H1 (cell line): ENCODE measurements around the gene EFEMP1. TPM values are rescaled to one million over a fixed set of nuclear protein-coding genes. Genes with fewer than 3 reads are reported as not detected.

Experiments used
- CTCF ChIA-PET: fragments of 300-600 bp; sonication (Branson Sonifier 250); formaldehyde crosslinking; loops from one replicate; lab custom pipeline; 2021; ENCODE audit not compliant: partially characterized antibody; lab: Charles Lee
- POLR2A ChIA-PET: fragments of 300-600 bp; sonication (Branson Sonifier 250); formaldehyde crosslinking; loops from one replicate; lab custom pipeline; 2021; ENCODE audit warnings: inconsistent platforms; ENCODE audit not compliant: partially characterized antibody; lab: Charles Lee
- DNase-seq, 2 experiments: peaks; one replicate each; pipeline versions ENCODE4 v3.0.0 to v3.0.0-alpha.2; 2010 to 2022; ENCODE audit warnings: low spot score in 2 of 2, low read depth in 1 of 2, mixed read lengths in 1 of 2
- FAIRE-seq: peaks from 2 replicates; lab custom pipeline; 2011; peaks lifted over from hg19 to GRCh38; lab: Jason Lieb, UNC
- H2AFZ ChIP-seq: 2 replicates; pipeline ENCODE4 v1.8.1; 2012; ENCODE audit warnings: low read length, inconsistent platforms
- H2AK5ac ChIP-seq: 2 replicates; pipeline ENCODE4 v1.6.1; 2013; ENCODE audit warnings: low read depth, low read length
- H2BK120ac ChIP-seq: replicated peaks from 2 replicates; pipeline ENCODE3; 2013; ENCODE audit warnings: low read depth, low read length, inconsistent platforms
- H2BK12ac ChIP-seq: 2 replicates; pipeline ENCODE4 v1.6.1; 2013; ENCODE audit warnings: low read depth, low read length
- H2BK15ac ChIP-seq: 2 replicates; pipeline ENCODE4 v1.6.1; 2013; ENCODE audit warnings: low read length
- H2BK20ac ChIP-seq: 2 replicates; pipeline ENCODE4 v1.6.1; 2013; ENCODE audit warnings: low read length
- H2BK5ac ChIP-seq: 2 replicates; pipeline ENCODE4 v1.6.1; 2013; ENCODE audit warnings: low read depth, low read length
- H3K14ac ChIP-seq: 2 replicates; pipeline ENCODE4 v1.6.1; 2013; ENCODE audit warnings: inconsistent platforms; ENCODE audit not compliant: insufficient read length
- H3K18ac ChIP-seq: 2 replicates; pipeline ENCODE4 v1.6.1; 2013; ENCODE audit warnings: low read length; ENCODE audit errors: extremely low read depth
- H3K23ac ChIP-seq: 2 replicates; pipeline ENCODE4 v1.6.1; 2013; ENCODE audit warnings: inconsistent platforms; ENCODE audit not compliant: insufficient read length
- H3K23me2 ChIP-seq: 2 replicates; pipeline ENCODE4 v1.6.1; 2013; ENCODE audit warnings: low read depth, low read length
- H3K27ac ChIP-seq: 2 replicates; pipeline ENCODE4 v1.6.1; 2011; ENCODE audit warnings: low read depth, low read length, inconsistent platforms
- H3K27me3 ChIP-seq, 4 experiments: replicated peaks in 1 of 4; 1 replicate in 1 of 4; 2 replicates in 3 of 4; pipeline versions ENCODE4 v1.6.1 to v1.8.1; 2011 to 2013; ENCODE audit warnings: low read length in 3 of 4, mild to moderate bottlenecking in 3 of 4, inconsistent platforms in 2 of 4, mixed read lengths in 2 of 4, moderate library complexity in 1 of 4; ENCODE audit not compliant: control insufficient read depth in 3 of 4, insufficient read depth in 3 of 4; ENCODE audit errors: extremely low read depth in 1 of 4
- H3K36me3 ChIP-seq, 4 experiments: 2 replicates each; pipeline versions ENCODE4 v1.6.1 to v1.8.1; 2011 to 2013; ENCODE audit warnings: mild to moderate bottlenecking in 4 of 4, low read length in 3 of 4, moderate library complexity in 2 of 4, control low read depth in 1 of 4, inconsistent platforms in 1 of 4; ENCODE audit not compliant: insufficient read depth in 4 of 4, control insufficient read depth in 2 of 4
- H3K4ac ChIP-seq: replicated peaks from 2 replicates; pipeline ENCODE3; 2013; ENCODE audit warnings: low read length, low read depth, mixed read lengths, inconsistent platforms; ENCODE audit not compliant: insufficient read length
- H3K4me1 ChIP-seq, 4 experiments: replicated peaks in 1 of 4; 1 replicate in 1 of 4; 2 replicates in 3 of 4; pipeline versions ENCODE4 v1.6.1 to v1.8.1; 2011 to 2013; ENCODE audit warnings: low read length in 3 of 4, inconsistent platforms in 2 of 4, mixed read lengths in 1 of 4; ENCODE audit not compliant: insufficient read depth in 4 of 4, control insufficient read depth in 3 of 4
- H3K4me2 ChIP-seq, 2 experiments: 2 replicates each; pipeline versions ENCODE4 v1.6.1 to v1.8.1; 2011 to 2013; ENCODE audit warnings: low read depth in 2 of 2, low read length in 2 of 2, control low read depth in 1 of 2, inconsistent platforms in 1 of 2, mild to moderate bottlenecking in 1 of 2; ENCODE audit not compliant: insufficient read depth in 1 of 2
- H3K4me3 ChIP-seq, 4 experiments: fragments of 200-600, 300-600 bp in 1 of 4; sonication (generic), shearing (Covaris generic), sonication (Bioruptor Twin) in 1 of 4; 2 replicates each; pipeline versions ENCODE4 v1.5.1 to v1.8.1; 2011 to 2016; ENCODE audit warnings: low read length in 4 of 4, low read depth in 3 of 4, control low read depth in 2 of 4, inconsistent platforms in 2 of 4, mild to moderate bottlenecking in 2 of 4, mixed read lengths in 1 of 4, moderate library complexity in 1 of 4; ENCODE audit not compliant: insufficient read depth in 2 of 4; ENCODE audit errors: extremely low read depth in 1 of 4
- H3K56ac ChIP-seq: replicated peaks from 2 replicates; pipeline ENCODE3; 2013; ENCODE audit warnings: low read depth, mild to moderate bottlenecking, mixed read lengths, low read length, inconsistent platforms; ENCODE audit not compliant: insufficient read length
- H3K79me1 ChIP-seq: 2 replicates; pipeline ENCODE4 v1.6.1; 2013; ENCODE audit warnings: low read depth, low read length, control low read depth
- H3K79me2 ChIP-seq, 2 experiments: 2 replicates each; pipeline versions ENCODE4 v1.6.1 to v1.8.1; 2012 to 2013; ENCODE audit warnings: low read length in 2 of 2, mild to moderate bottlenecking in 2 of 2, inconsistent platforms in 1 of 2; ENCODE audit not compliant: insufficient read depth in 2 of 2, control insufficient read depth in 1 of 2
- H3K9ac ChIP-seq, 4 experiments: replicated peaks in 1 of 4; 1 replicate in 1 of 4; 2 replicates in 3 of 4; pipeline versions ENCODE4 v1.6.1 to v1.8.1; 2011 to 2013; ENCODE audit warnings: low read depth in 3 of 4, low read length in 3 of 4, control low read depth in 2 of 4, mild to moderate bottlenecking in 2 of 4, moderate library complexity in 2 of 4, inconsistent platforms in 1 of 4; ENCODE audit errors: extremely low read depth in 1 of 4
- H3K9me3 ChIP-seq, 2 experiments: 2 replicates each; pipeline versions ENCODE4 v1.6.1 to v1.8.1; 2012 to 2013; ENCODE audit warnings: mild to moderate bottlenecking in 2 of 2, moderate library complexity in 2 of 2, control low read depth in 1 of 2, inconsistent platforms in 1 of 2, low read depth in 1 of 2, low read length in 1 of 2, mixed read lengths in 1 of 2; ENCODE audit not compliant: insufficient read depth in 2 of 2
- H4K20me1 ChIP-seq, 2 experiments: replicated peaks in 1 of 2; 2 replicates each; pipeline versions ENCODE3 to v1.8.1; 2011 to 2013; ENCODE audit warnings: inconsistent platforms in 2 of 2, low read length in 2 of 2, mild to moderate bottlenecking in 1 of 2; ENCODE audit not compliant: insufficient read depth in 2 of 2, control insufficient read depth in 1 of 2
- H4K5ac ChIP-seq: 2 replicates; pipeline ENCODE4 v1.6.1; 2013; ENCODE audit warnings: low read length, low read depth, mixed read lengths, inconsistent platforms; ENCODE audit not compliant: insufficient read length
- H4K8ac ChIP-seq: 2 replicates; pipeline ENCODE4 v1.8.0; 2013; ENCODE audit warnings: mild to moderate bottlenecking, moderate library complexity, low read length, inconsistent platforms; ENCODE audit not compliant: insufficient read depth; ENCODE audit errors: extremely low read depth
- H4K91ac ChIP-seq: replicated peaks from 2 replicates; pipeline ENCODE3; 2013; ENCODE audit warnings: low read length, mixed read lengths, inconsistent platforms; ENCODE audit not compliant: insufficient read length
- ATF3 ChIP-seq: IDR thresholded peaks from 2 replicates; pipeline ENCODE4 v1.6.1; 2011; ENCODE audit warnings: low read depth, mild to moderate bottlenecking, low read length; ENCODE audit not compliant: insufficient read depth
- CHD1 ChIP-seq: IDR thresholded peaks from 2 replicates; pipeline ENCODE4 v1.6.1; 2012; ENCODE audit warnings: low read depth, low read length, improper control_type of control experiment
- EP300 ChIP-seq, 2 experiments: IDR thresholded peaks; 1 replicate in 1 of 2; 2 replicates in 1 of 2; pipeline ENCODE4 v1.6.1; 2011 to 2012; ENCODE audit warnings: low read depth in 2 of 2, low read length in 2 of 2, mild to moderate bottlenecking in 2 of 2, borderline replicate concordance in 1 of 2, inconsistent platforms in 1 of 2, moderate library complexity in 1 of 2
- JUN ChIP-seq: IDR thresholded peaks from 2 replicates; pipeline ENCODE4 v1.6.1; 2011; ENCODE audit warnings: low read depth, mild to moderate bottlenecking, improper control_type of control experiment, low read length
- KDM1A ChIP-seq: fragments of 200-600, 300-600 bp; sonication (generic); IDR thresholded peaks from 2 replicates; pipeline ENCODE4 v1.7.1; 2016; ENCODE audit warnings: mild to moderate bottlenecking, low read length, borderline replicate concordance
- KDM4A ChIP-seq: IDR thresholded peaks from one replicate; pipeline ENCODE4 v1.7.1; 2012; ENCODE audit warnings: low read depth, mild to moderate bottlenecking, moderate library complexity, low read length, inconsistent platforms; ENCODE audit not compliant: severe bottlenecking
- MAX ChIP-seq: IDR thresholded peaks from 2 replicates; pipeline ENCODE4 v1.6.1; 2012; ENCODE audit warnings: inconsistent platforms
- POLR2A ChIP-seq, 2 experiments: IDR thresholded peaks; 1 replicate in 1 of 2; 2 replicates in 1 of 2; pipeline ENCODE4 v1.6.1; 2011; ENCODE audit warnings: low read depth in 2 of 2, low read length in 2 of 2, mild to moderate bottlenecking in 2 of 2; ENCODE audit errors: control extremely low read depth in 1 of 2
- RFX5 ChIP-seq: IDR thresholded peaks from 2 replicates; pipeline ENCODE4 v1.6.1; 2011; ENCODE audit warnings: low read depth, low read length, improper control_type of control experiment, borderline replicate concordance
- SAP30 ChIP-seq: fragments of 300-600 bp; sonication (generic); IDR thresholded peaks from 2 replicates; pipeline ENCODE4 v1.7.1; 2012; ENCODE audit warnings: low read length, moderate library complexity, mild to moderate bottlenecking, inconsistent platforms; ENCODE audit not compliant: insufficient read depth, insufficient replicate concordance
- SP1 ChIP-seq: IDR thresholded peaks from 2 replicates; pipeline ENCODE4 v1.6.1; 2011; ENCODE audit warnings: low read depth, low read length
- SP4 ChIP-seq: IDR thresholded peaks from 2 replicates; pipeline ENCODE4 v1.6.1; 2012; ENCODE audit warnings: low read length, inconsistent platforms
- SUZ12 ChIP-seq: fragments of 200-600 bp; sonication (generic); IDR thresholded peaks from 2 replicates; pipeline ENCODE4 v1.6.1; 2012; ENCODE audit warnings: mild to moderate bottlenecking, inconsistent platforms, low read length, moderate library complexity, mixed read lengths
- TAF7 ChIP-seq: optimal IDR thresholded peaks from 2 replicates; pipeline ENCODE3; 2011; ENCODE audit warnings: low read depth, mild to moderate bottlenecking, inconsistent platforms, low read length, moderate library complexity, borderline replicate concordance
- WGBS, 2 experiments: shearing (Covaris generic) in 1 of 2; methylation state at CpG; one replicate each; pipeline versions ENCODE4 v1.1.6 to v1.1.7; 2013 to 2015; ENCODE audit warnings: low lambda C conversion rate in 2 of 2, mixed read lengths in 2 of 2, inconsistent platforms in 1 of 2, low coverage in 1 of 2, missing lambda C conversion rate in 1 of 2; ENCODE audit not compliant: insufficient replicate concordance in 2 of 2, insufficient coverage in 1 of 2, insufficient read length in 1 of 2; ENCODE audit errors: extremely low coverage in 1 of 2, missing lambda C conversion rate in 1 of 2; 5-methylcytosine and 5-hydroxymethylcytosine counted together
- polyA plus RNA-seq, 7 experiments: library from polyadenylated mRNA; depleted of rRNA in 3 of 7; stranded (reverse) in 5 of 7; unstranded in 2 of 7; fragments of >200 nt in 5 of 7; fragments of 200-250 nt in 2 of 7; gene quantifications; 1 replicate in 5 of 7; 2 replicates in 1 of 7; 4 replicates in 1 of 7; pipeline versions ENCODE4 v1.2.1 to v1.2.3, GENCODE V29; 2011 to 2013; ENCODE audit warnings: missing spikeins in 2 of 7, mixed read lengths in 2 of 7
- total RNA-seq: library from RNA; stranded (reverse); fragmentation: NEBNext Ultra II Directional; extraction: Animal tissue kit (Norgen Biotek cat#: 25700); gene quantifications from 2 replicates; pipeline ENCODE4 v1.2.1, GENCODE V29; 2021

EFEMP1 gene
- total and polyA plus RNA-seq, 2 of the 8 experiments (the other 6 are each of a cell fraction or from before 2014, with no cell fraction given): 15.5 to 19.7 TPM

GRCh38 chr2:55918856-55919255, 4.7 kb downstream of the EFEMP1 start:
- Histone ChIP-seq H2BK12ac (no peak overlapping the region), H2AK5ac (no peak overlapping the region), H3K79me1 (no peaks in the 10 kb centered on the region), H4K8ac (no peak overlapping the region), H3K4ac (no peak overlapping the region), H4K5ac (no peak overlapping the region), H2BK5ac (no peak overlapping the region), H3K4me2 (no peak overlapping the region), H3K14ac (no peak overlapping the region), H3K18ac (no peak overlapping the region), H3K79me2 (no peaks in the 10 kb centered on the region), H4K20me1 (no peaks in the 10 kb centered on the region), H3K27ac (no peak overlapping the region), H3K4me3 (no peak overlapping the region), H2BK15ac (no peak overlapping the region), H3K27me3 (peaks cover 0 to 11% (median 7%) of the 10 kb centered on the region in 4 experiments; a peak in 5 of 7 replicates), H4K91ac (no peak overlapping the region), H2BK120ac (no peak overlapping the region), H3K4me1 (peaks cover 0 to 5% (median 3%) of the 10 kb centered on the region in 4 experiments; a peak in 3 of 7 replicates), H2AFZ (no peak overlapping the region), H3K9me3 (no peaks in the 10 kb centered on the region), H3K56ac (no peak overlapping the region), H3K23me2 (peaks cover 15% of the 10 kb centered on the region), H2BK20ac (no peak overlapping the region), H3K23ac (no peak overlapping the region), H3K9ac (no peak overlapping the region), H3K36me3 (no peaks in the 10 kb centered on the region)
- CTCF ChIA-PET: interaction anchor here (1.0 to 1.2 kb wide), 2 partner anchors 102 to 200 kb away, joined by 3 read pairs; no protein-coding TSS in a partner anchor
- WGBS, 2 experiments: 77% methylated on average over 1 of the region's 1 CpG; no CpG with 5 or more reads in 1 of the 2 experiments
- FAIRE-seq (no peak), DNase-seq (no peak)
- POLR2A ChIA-PET: no interaction called here
- TF ChIP-seq KDM1A (no peak), RFX5 (no peak), SUZ12 (no peak), CHD1 (no peak), SP4 (no peak), JUN (no peak), KDM4A (no peak), POLR2A (IDR thresholded peaks at IDR 0.05; ENCODE audit: control extremely low read depth in 1 of 2, low read depth in 2 of 2, low read length in 2 of 2) (no peak), ATF3 (no peak), EP300 (IDR thresholded peaks at IDR 0.05; ENCODE audit: borderline replicate concordance in 1 of 2, low read depth in 2 of 2, low read length in 2 of 2) (no peak), TAF7 (no peak), SP1 (no peak), SAP30 (no peak), MAX (no peak)
